Astrocyte (in vitro differentiated cells and primary cell): ENCODE measurements around the gene RBL2. TPM values are rescaled to one million over a fixed set of nuclear protein-coding genes. Genes with fewer than 3 reads are reported as not detected.

ENCODE experiments used
- DNase-seq: peaks from one replicate; pipeline ENCODE4 v3.0.0-alpha.2; 2010; ENCODE audit warnings: low read depth
- FAIRE-seq: peaks from 2 replicates; lab custom pipeline; 2011; peaks lifted over from hg19 to GRCh38; lab: Jason Lieb, UNC
- H2AFZ ChIP-seq: 2 replicates; pipeline ENCODE4 v1.6.0; 2012; ENCODE audit warnings: low read depth, low read length, inconsistent platforms
- H3K27ac ChIP-seq: 2 replicates; pipeline ENCODE4 v1.5.1; 2011; ENCODE audit warnings: low read depth, low read length, inconsistent platforms
- H3K27me3 ChIP-seq: 2 replicates; pipeline ENCODE4 v1.6.0; 2011; ENCODE audit warnings: low read length, inconsistent platforms; ENCODE audit not compliant: insufficient read depth
- H3K36me3 ChIP-seq: 2 replicates; pipeline ENCODE4 v1.5.1; 2011; ENCODE audit warnings: low read length, inconsistent platforms; ENCODE audit not compliant: insufficient read depth
- H3K4me1 ChIP-seq: 2 replicates; pipeline ENCODE4 v1.5.1; 2011; ENCODE audit warnings: low read length, inconsistent platforms; ENCODE audit not compliant: insufficient read depth
- H3K4me2 ChIP-seq: 2 replicates; pipeline ENCODE4 v1.6.0; 2012; ENCODE audit warnings: low read length, inconsistent platforms
- H3K4me3 ChIP-seq: 2 replicates; pipeline ENCODE4 v1.5.1; 2011; ENCODE audit warnings: low read depth, mild to moderate bottlenecking, low read length, inconsistent platforms; ENCODE audit not compliant: insufficient read depth
- H3K79me2 ChIP-seq: 2 replicates; pipeline ENCODE4 v1.6.0; 2012; ENCODE audit warnings: mild to moderate bottlenecking, low read length, inconsistent platforms; ENCODE audit not compliant: insufficient read depth
- H3K9ac ChIP-seq: 2 replicates; pipeline ENCODE4 v1.6.0; 2012; ENCODE audit warnings: mild to moderate bottlenecking, low read length, inconsistent platforms
- H3K9me3 ChIP-seq: 2 replicates; pipeline ENCODE4 v1.5.1; 2012; ENCODE audit warnings: low read depth, mild to moderate bottlenecking, low read length, inconsistent platforms; ENCODE audit not compliant: insufficient read depth
- H4K20me1 ChIP-seq: 2 replicates; pipeline ENCODE4 v1.6.0; 2012; ENCODE audit warnings: low read length, inconsistent platforms; ENCODE audit not compliant: insufficient read depth
- H3K27ac Mint-ChIP-seq: one replicate; pipeline ENCODE4 v1.8.0; 2021; ENCODE audit warnings: mild to moderate bottlenecking, mixed read lengths; ENCODE audit not compliant: unreplicated experiment
- H3K27me3 Mint-ChIP-seq: one replicate; pipeline ENCODE4 v1.8.0; 2021; ENCODE audit warnings: low read depth, mixed read lengths; ENCODE audit not compliant: unreplicated experiment
- H3K36me3 Mint-ChIP-seq: one replicate; pipeline ENCODE4 v1.8.0; 2021; ENCODE audit warnings: low read depth, mixed read lengths; ENCODE audit not compliant: unreplicated experiment
- H3K4me1 Mint-ChIP-seq: one replicate; pipeline ENCODE4 v1.8.0; 2021; ENCODE audit warnings: low read depth, mixed read lengths; ENCODE audit not compliant: unreplicated experiment
- H3K4me3 Mint-ChIP-seq: one replicate; pipeline ENCODE4 v1.8.0; 2021; ENCODE audit warnings: mild to moderate bottlenecking, moderate library complexity, mixed read lengths; ENCODE audit not compliant: unreplicated experiment
- H3K9me3 Mint-ChIP-seq: one replicate; pipeline ENCODE4 v1.8.0; 2021; ENCODE audit warnings: mild to moderate bottlenecking, mixed read lengths; ENCODE audit not compliant: unreplicated experiment
- CTCF ChIP-seq: IDR thresholded peaks from 2 replicates; pipeline ENCODE4 v1.5.1; 2011; ENCODE audit warnings: low read depth, mild to moderate bottlenecking, inconsistent platforms, low read length, moderate library complexity; ENCODE audit not compliant: insufficient read depth
- EZH2 ChIP-seq: IDR thresholded peaks from 2 replicates; pipeline ENCODE4 v1.6.1; 2012; ENCODE audit warnings: mild to moderate bottlenecking, low read length, inconsistent platforms; ENCODE audit not compliant: insufficient read depth
- total RNA-seq: library from RNA; stranded (reverse); gene quantifications from 2 replicates; pipeline ENCODE4 v1.2.1, GENCODE V29; 2021

RBL2 gene
- total RNA-seq, 1 donor from 2014 or later = 24.4 TPM

- H3K36me3 Mint-ChIP-seq = peaks cover 2% of the 10 kb centered on the region
- H3K27me3 Mint-ChIP-seq = no peaks in the 10 kb centered on the region
- Histone ChIP-seq H3K79me2 (no peaks in the 10 kb centered on the region), H2AFZ (no peak overlapping the region), H4K20me1 (no peaks in the 10 kb centered on the region), H3K9me3 (no peaks in the 10 kb centered on the region), H3K27ac (no peak overlapping the region), H3K36me3 (peaks cover 27% of the 10 kb centered on the region), H3K4me3 (no peak overlapping the region), H3K4me2 (no peak overlapping the region), H3K9ac (no peak overlapping the region), H3K4me1 (no peaks in the 10 kb centered on the region), H3K27me3 (no peaks in the 10 kb centered on the region)
- peaks cover 4% of the 10 kb centered on the region for H3K9me3 Mint-ChIP-seq
- no peak for TF ChIP-seq CTCF
- TF ChIP-seq EZH2 = no peak
- FAIRE-seq (no peak), DNase-seq (no peak)
- H3K27ac Mint-ChIP-seq = no peak overlapping the region
- peaks cover 1% of the 10 kb centered on the region for H3K4me1 Mint-ChIP-seq
- no peak overlapping the region for H3K4me3 Mint-ChIP-seq
Measured at GRCh38 chr16:53457670-53458069, 23.4 kb downstream of the RBL2 start.

- TF ChIP-seq CTCF (no peak), EZH2 (no peak)
- H3K27ac Mint-ChIP-seq = no peak overlapping the region
Measured at GRCh38 chr16:53458635-53459034, 24.4 kb downstream of the RBL2 start.

GRCh38 chr16:53465606-53466280, 31.5 kb downstream of the RBL2 start:
- Mint-ChIP-seq H3K4me3 (no peak overlapping the region), H3K27me3 (no peaks in the 10 kb centered on the region), H3K9me3 (no peaks in the 10 kb centered on the region), H3K27ac (no peak overlapping the region), H3K4me1 (peaks cover 7% of the 10 kb centered on the region), H3K36me3 (peaks cover 4% of the 10 kb centered on the region)
- Histone ChIP-seq H3K9me3 (no peaks in the 10 kb centered on the region), H4K20me1 (peaks cover 5% of the 10 kb centered on the region), H3K4me3 (no peak overlapping the region), H2AFZ (no peak overlapping the region), H3K79me2 (no peaks in the 10 kb centered on the region), H3K27ac (no peak overlapping the region), H3K36me3 (peaks cover 18% of the 10 kb centered on the region), H3K9ac (no peak overlapping the region), H3K4me1 (peaks cover 6% of the 10 kb centered on the region), H3K4me2 (peak overlapping the region; percentile 13), H3K27me3 (no peaks in the 10 kb centered on the region)
- DNase-seq = peak; percentile 78
- TF ChIP-seq EZH2 = no peak
- no peak for TF ChIP-seq CTCF
- FAIRE-seq = no peak

More at GRCh38 chr16:53458635-53459034, 24.4 kb downstream of the RBL2 start:
- H3K27me3 Mint-ChIP-seq = no peaks in the 10 kb centered on the region
- Histone ChIP-seq H3K27ac (no peak overlapping the region), H3K36me3 (peaks cover 27% of the 10 kb centered on the region), H3K9me3 (no peaks in the 10 kb centered on the region), H4K20me1 (no peaks in the 10 kb centered on the region), H3K9ac (no peak overlapping the region), H3K4me1 (no peaks in the 10 kb centered on the region), H3K79me2 (no peaks in the 10 kb centered on the region), H3K4me2 (no peak overlapping the region), H3K4me3 (no peak overlapping the region), H2AFZ (no peak overlapping the region), H3K27me3 (no peaks in the 10 kb centered on the region)
- H3K9me3 Mint-ChIP-seq = peaks cover 4% of the 10 kb centered on the region
- DNase-seq (no peak), FAIRE-seq (no peak)
- peaks cover 2% of the 10 kb centered on the region for H3K36me3 Mint-ChIP-seq
- H3K4me3 Mint-ChIP-seq = no peak overlapping the region
- peaks cover 1% of the 10 kb centered on the region for H3K4me1 Mint-ChIP-seq
